Lower lobe of right lung (tissue), 2 donors: ENCODE data around the gene LIX1L. TPM values are rescaled to one million over a fixed set of nuclear protein-coding genes. Genes with fewer than 3 reads are reported as not detected.

Experiments
- ATAC-seq, 2 donors: fragments of 200-7000 bp; cut with Tn5 transposase; one replicate each; pipeline ENCODE4 v1.9.1; 2020 to 2022; ENCODE audit warnings: mild to moderate bottlenecking in 2 of 2, moderate library complexity in 2 of 2
- DNase-seq: peaks from one replicate; pipeline ENCODE4 v3.0.0-alpha.2; 2020
- H3K27ac ChIP-seq: fragments of 200-600 bp; one replicate; pipeline ENCODE4 v1.8.0; 2022
- H3K27me3 ChIP-seq: fragments of 200-600 bp; one replicate; pipeline ENCODE4 v1.8.0; 2022; ENCODE audit warnings: low read depth
- H3K36me3 ChIP-seq: fragments of 200-600 bp; one replicate; pipeline ENCODE4 v1.8.0; 2022; ENCODE audit warnings: mild to moderate bottlenecking
- H3K4me1 ChIP-seq: fragments of 200-600 bp; one replicate; pipeline ENCODE4 v1.8.0; 2022
- H3K4me3 ChIP-seq: fragments of 200-600 bp; one replicate; pipeline ENCODE4 v1.8.0; 2022; ENCODE audit warnings: mild to moderate bottlenecking
- H3K9me3 ChIP-seq: fragments of 200-600 bp; one replicate; pipeline ENCODE4 v1.8.0; 2022
- CTCF ChIP-seq: fragments of 200-600 bp; IDR thresholded peaks from one replicate; pipeline ENCODE4 v1.8.0; 2022; ENCODE audit warnings: antibody characterized with exemption, mild to moderate bottlenecking
- intact Hi-C: fragments of 100-400 bp; cut with DNase I; formaldehyde crosslinking; loops from one replicate; pipeline ENCODE4 v1.11.0; 2022
- total RNA-seq: library from RNA; stranded (reverse); fragmentation: NEBNext Ultra II Directional; extraction: Animal tissue kit (Norgen Biotek cat#: 25700); gene quantifications from one replicate; pipeline ENCODE4 v1.2.1, GENCODE V29; 2021
- donor health status: DM: no; HTN: yes; CAD: no; lungs with severe emphysema.

The LIX1L gene
- total RNA-seq, 1 donor from 2014 or later = 30.9 TPM

- no peak for TF ChIP-seq CTCF
- Histone ChIP-seq H3K9me3 (no peaks in the 10 kb centered on the region), H3K4me3 (no peak overlapping the region), H3K36me3 (no peaks in the 10 kb centered on the region), H3K27ac (no peak overlapping the region), H3K4me1 (peaks cover 27% of the 10 kb centered on the region), H3K27me3 (no peaks in the 10 kb centered on the region)
- DNase-seq (no peak), ATAC-seq (no peak)
- intact Hi-C loops = no loop called here
Observed at GRCh38 chr1:145895471-145895870, 62.3 kb downstream of the LIX1L start.

GRCh38 chr1:145893306-145894055 lies 64.3 kb downstream of the LIX1L start:
- H3K4me1 ChIP-seq = peaks cover 34% of the 10 kb centered on the region
- DNase-seq (no peak), ATAC-seq (no peak)
- no peak for TF ChIP-seq CTCF
- no peak overlapping the region for H3K4me3 ChIP-seq
- H3K36me3 ChIP-seq = no peaks in the 10 kb centered on the region
- intact Hi-C loops = no loop called here
- peak overlapping the region; percentile 88 for H3K27ac ChIP-seq
- H3K9me3 ChIP-seq = no peaks in the 10 kb centered on the region
- H3K27me3 ChIP-seq = no peaks in the 10 kb centered on the region

GRCh38 chr1:145892486-145893087 lies 65.2 kb downstream of the LIX1L start:
- TF ChIP-seq CTCF = no peak
- Histone ChIP-seq H3K4me1 (peaks cover 34% of the 10 kb centered on the region), H3K27ac (peak overlapping the region; percentile 88), H3K36me3 (no peaks in the 10 kb centered on the region), H3K4me3 (no peak overlapping the region), H3K27me3 (no peaks in the 10 kb centered on the region), H3K9me3 (no peaks in the 10 kb centered on the region)
- ATAC-seq = peak in 1 of 2 donors; percentile 5
- DNase-seq = no peak
- intact Hi-C loops = no loop called here

- intact Hi-C loops = no loop called here
- DNase-seq = peak; percentile 95
- peak overlapping the region; percentile 29 for H3K4me3 ChIP-seq
- peak; percentile 94 for TF ChIP-seq CTCF
- peak overlapping the region; percentile 88 for H3K27ac ChIP-seq
- no peaks in the 10 kb centered on the region for H3K36me3 ChIP-seq
- peaks cover 34% of the 10 kb centered on the region for H3K4me1 ChIP-seq
- peak; percentile 95 to 96 for ATAC-seq
- no peaks in the 10 kb centered on the region for H3K27me3 ChIP-seq
- no peaks in the 10 kb centered on the region for H3K9me3 ChIP-seq
Observed at GRCh38 chr1:145891587-145892485, 66.0 kb downstream of the LIX1L start.

GRCh38 chr1:145891143-145891542 lies 66.7 kb downstream of the LIX1L start:
- Histone ChIP-seq H3K9me3 (no peaks in the 10 kb centered on the region), H3K27ac (peak overlapping the region; percentile 88), H3K27me3 (no peaks in the 10 kb centered on the region), H3K4me1 (peaks cover 38% of the 10 kb centered on the region), H3K4me3 (peak overlapping the region; percentile 29), H3K36me3 (no peaks in the 10 kb centered on the region)
- no peak for DNase-seq
- TF ChIP-seq CTCF = no peak
- intact Hi-C loops = no loop called here
- peak; percentile 58 to 67 for ATAC-seq
